WTC11 (cell line): ENCODE measurements around the gene PROX2. TPM values are rescaled to one million over a fixed set of nuclear protein-coding genes. Genes with fewer than 3 reads are reported as not detected.

Experiments used
- ATAC-seq: fragments of 200-7000 bp; cut with Tn5 transposase; 2 replicates; pipeline ENCODE4 v1.10.0; 2021; ENCODE audit warnings: mild to moderate bottlenecking, moderate library complexity
- CTCF ChIA-PET: fragments of 300-600 bp; sonication (Branson Sonifier 250); formaldehyde crosslinking; loops from one replicate; lab custom pipeline; 2021; ENCODE audit warnings: antibody characterized with exemption; lab: Charles Lee
- POLR2A ChIA-PET: fragments of 350-600 bp; sonication (Branson Sonifier 250); formaldehyde crosslinking; loops from one replicate; lab custom pipeline; 2021; ENCODE audit warnings: antibody characterized with exemption; lab: Charles Lee
- DNase-seq: peaks from one replicate; pipeline ENCODE4 v3.0.0; 2021; ENCODE audit warnings: low spot score
- H3K27ac Mint-ChIP-seq: 2 replicates; pipeline ENCODE4 v1.8.0; 2021; ENCODE audit warnings: mixed read lengths
- H3K27me3 Mint-ChIP-seq: 2 replicates; pipeline ENCODE4 v1.8.0; 2021; ENCODE audit warnings: low read depth, mild to moderate bottlenecking, moderate library complexity, mixed read lengths
- H3K36me3 Mint-ChIP-seq: 2 replicates; pipeline ENCODE4 v1.8.0; 2021; ENCODE audit warnings: mixed read lengths
- H3K4me1 Mint-ChIP-seq: 2 replicates; pipeline ENCODE4 v1.8.0; 2022; ENCODE audit warnings: mixed read lengths
- H3K4me3 Mint-ChIP-seq: 2 replicates; pipeline ENCODE4 v1.8.0; 2021; ENCODE audit warnings: mild to moderate bottlenecking, moderate library complexity, mixed read lengths
- H3K9me3 Mint-ChIP-seq: 2 replicates; pipeline ENCODE4 v1.8.0; 2021; ENCODE audit warnings: mixed read lengths
- AR ChIP-seq: fragments of 250-450 bp; sonication (Bioruptor Pico); IDR thresholded peaks from 2 replicates; pipeline ENCODE4 v1.9.0; 2021; ENCODE audit warnings: mild to moderate bottlenecking
- CREB1 ChIP-seq: sonication (generic); formaldehyde crosslinking; IDR thresholded peaks from 2 replicates; pipeline ENCODE4 v1.8.0; 2023; ENCODE audit warnings: mild to moderate bottlenecking, missing genetic modification reagents
- CREM ChIP-seq: sonication (generic); formaldehyde crosslinking; IDR thresholded peaks from 2 replicates; pipeline ENCODE4 v1.8.1; 2022; ENCODE audit warnings: mild to moderate bottlenecking, missing genetic modification reagents, moderate library complexity
- ESRRA ChIP-seq: sonication (generic); formaldehyde crosslinking; IDR thresholded peaks from 2 replicates; pipeline ENCODE4 v1.8.1; 2022; ENCODE audit warnings: mild to moderate bottlenecking, missing genetic modification reagents, borderline replicate concordance
- FOXK1 ChIP-seq: sonication (generic); formaldehyde crosslinking; IDR thresholded peaks from 2 replicates; pipeline ENCODE4 v1.8.0; 2022; ENCODE audit warnings: mild to moderate bottlenecking, moderate library complexity, missing genetic modification reagents
- HMGXB4 ChIP-seq: sonication (generic); formaldehyde crosslinking; IDR thresholded peaks from 2 replicates; pipeline ENCODE4 v1.8.1; 2023; ENCODE audit warnings: mild to moderate bottlenecking, moderate library complexity, missing genetic modification reagents
- IRF1 ChIP-seq: sonication (generic); formaldehyde crosslinking; IDR thresholded peaks from 2 replicates; pipeline ENCODE4 v1.8.0; 2023; ENCODE audit warnings: missing genetic modification reagents
- JUN ChIP-seq: sonication (generic); formaldehyde crosslinking; IDR thresholded peaks from 2 replicates; pipeline ENCODE4 v1.8.0; 2023; ENCODE audit warnings: mild to moderate bottlenecking, missing genetic modification reagents
- MAX ChIP-seq: sonication (generic); formaldehyde crosslinking; IDR thresholded peaks from 2 replicates; pipeline ENCODE4 v1.8.0; 2022; ENCODE audit warnings: mild to moderate bottlenecking, missing genetic modification reagents
- NFE2L1 ChIP-seq: sonication (generic); formaldehyde crosslinking; IDR thresholded peaks from 2 replicates; pipeline ENCODE4 v1.8.1; 2023; ENCODE audit warnings: missing genetic modification reagents
- NR3C1 ChIP-seq: sonication (generic); formaldehyde crosslinking; conservative IDR thresholded peaks from 2 replicates; pipeline ENCODE4 v1.8.1; 2023; ENCODE audit warnings: low read depth, mild to moderate bottlenecking, missing genetic modification reagents
- RORB ChIP-seq: fragments of 250-450 bp; sonication (Bioruptor Pico); IDR thresholded peaks from 2 replicates; pipeline ENCODE4 v1.9.0; 2021; ENCODE audit warnings: mild to moderate bottlenecking
- SMAD3 ChIP-seq: sonication (generic); formaldehyde crosslinking; IDR thresholded peaks from 2 replicates; pipeline ENCODE4 v1.8.0; 2022; ENCODE audit warnings: missing genetic modification reagents, mild to moderate bottlenecking, borderline replicate concordance
- SOX15 ChIP-seq: fragments of 250-450 bp; sonication (Bioruptor Pico); IDR thresholded peaks from 2 replicates; pipeline ENCODE4 v1.9.0; 2021; ENCODE audit warnings: mild to moderate bottlenecking
- ZBTB21 ChIP-seq: sonication (generic); formaldehyde crosslinking; IDR thresholded peaks from 2 replicates; pipeline ENCODE4 v1.8.1; 2023; ENCODE audit warnings: mild to moderate bottlenecking, missing genetic modification reagents, borderline replicate concordance
- ZMAT4 ChIP-seq: fragments of 250-450 bp; sonication (Bioruptor Pico); IDR thresholded peaks from 2 replicates; pipeline ENCODE4 v1.9.0; 2021; ENCODE audit warnings: mild to moderate bottlenecking
- ZNF219 ChIP-seq: sonication (generic); formaldehyde crosslinking; IDR thresholded peaks from 2 replicates; pipeline ENCODE4 v1.8.0; 2023; ENCODE audit warnings: missing genetic modification reagents, mild to moderate bottlenecking, borderline replicate concordance
- ZNF396 ChIP-seq: fragments of 250-450 bp; sonication (Bioruptor Pico); IDR thresholded peaks from 2 replicates; pipeline ENCODE4 v1.8.0; 2021; ENCODE audit warnings: mild to moderate bottlenecking, moderate library complexity, borderline replicate concordance
- ZNF532 ChIP-seq: fragments of 250-450 bp; sonication (Bioruptor Pico); IDR thresholded peaks from 2 replicates; pipeline ENCODE4 v1.9.0; 2021; ENCODE audit warnings: mild to moderate bottlenecking, borderline replicate concordance
- ZSCAN18 ChIP-seq: fragments of 250-450 bp; sonication (Bioruptor Pico); IDR thresholded peaks from 2 replicates; pipeline ENCODE4 v2.1.2; 2022; ENCODE audit warnings: mild to moderate bottlenecking, moderate library complexity
- total RNA-seq: library from RNA; stranded (reverse); gene quantifications from 3 replicates; pipeline ENCODE4 v1.2.3, GENCODE V29; 2021

Gene PROX2
- total RNA-seq, 1 experiment from 2014 or later = 0.04 TPM

- TF ChIP-seq NR3C1 (CRISPR knock-in tag) (no peak), ZSCAN18 (CRISPR knock-in tag) (no peak), HMGXB4 (no peak), MAX (CRISPR knock-in tag) (no peak)
These were observed 16.8 kb upstream of the PROX2 start (continued) for GRCh38 chr14:74892745-74893144.

- Mint-ChIP-seq H3K27ac (no peak overlapping the region), H3K4me3 (no peak overlapping the region), H3K9me3 (no peaks in the 10 kb centered on the region), H3K4me1 (peaks cover 15% of the 10 kb centered on the region), H3K36me3 (peaks cover 71% of the 10 kb centered on the region), H3K27me3 (no peaks in the 10 kb centered on the region)
- ATAC-seq (no peak), DNase-seq (no peak)
- CTCF ChIA-PET = interaction anchor here (1.6 to 2.7 kb wide), 3 partner anchors 14 to 31 kb away, joined by 6 to 18 read pairs (median 11); no protein-coding TSS in a partner anchor
- no peak for TF ChIP-seq ESRRA (CRISPR knock-in tag)
- TF ChIP-seq ZNF219 (CRISPR knock-in tag) = no peak
- no peak for TF ChIP-seq SMAD3 (CRISPR knock-in tag)
- TF ChIP-seq ZNF396 (CRISPR knock-in tag) = no peak
- POLR2A ChIA-PET = no interaction called here
These were observed 15.9 kb upstream of the PROX2 start for GRCh38 chr14:74891870-74892269.

GRCh38 chr14:74890262-74890661 is 14.3 kb upstream of the PROX2 start:
- no peaks in the 10 kb centered on the region for H3K9me3 Mint-ChIP-seq
- peaks cover 60% of the 10 kb centered on the region for H3K36me3 Mint-ChIP-seq
- no peak for DNase-seq
- H3K27ac Mint-ChIP-seq = peak overlapping the region; percentile 27; the same call in 1 of the 2 replicates
- H3K4me3 Mint-ChIP-seq = no peak overlapping the region
- ChIA-PET CTCF (interaction anchor here (1.1 to 2.9 kb wide), 3 partner anchors 15 to 29 kb away, joined by 4 to 14 read pairs (median 12); no protein-coding TSS in a partner anchor), POLR2A (no interaction called here)
- no peaks in the 10 kb centered on the region for H3K27me3 Mint-ChIP-seq
- H3K4me1 Mint-ChIP-seq = peaks cover 31% of the 10 kb centered on the region
- ATAC-seq = no peak
- no peak for TF ChIP-seq JUN
- TF ChIP-seq SOX15 (CRISPR knock-in tag) = no peak
- no peak for TF ChIP-seq ESRRA (CRISPR knock-in tag)
- no peak for TF ChIP-seq ZMAT4 (CRISPR knock-in tag)
- no peak for TF ChIP-seq NFE2L1 (CRISPR knock-in tag)
- TF ChIP-seq ZNF532 = no peak
- no peak for TF ChIP-seq FOXK1 (CRISPR knock-in tag)
- TF ChIP-seq ZSCAN18 (CRISPR knock-in tag) = no peak
- no peak for TF ChIP-seq ZBTB21
- no peak for TF ChIP-seq AR (CRISPR knock-in tag)
- TF ChIP-seq RORB (CRISPR knock-in tag) = no peak
- TF ChIP-seq CREM (CRISPR knock-in tag) = no peak
- no peak for TF ChIP-seq CREB1 (CRISPR knock-in tag)
- TF ChIP-seq IRF1 (CRISPR knock-in tag) = no peak
